ENCODE data around the gene GJA4.

DNA sequence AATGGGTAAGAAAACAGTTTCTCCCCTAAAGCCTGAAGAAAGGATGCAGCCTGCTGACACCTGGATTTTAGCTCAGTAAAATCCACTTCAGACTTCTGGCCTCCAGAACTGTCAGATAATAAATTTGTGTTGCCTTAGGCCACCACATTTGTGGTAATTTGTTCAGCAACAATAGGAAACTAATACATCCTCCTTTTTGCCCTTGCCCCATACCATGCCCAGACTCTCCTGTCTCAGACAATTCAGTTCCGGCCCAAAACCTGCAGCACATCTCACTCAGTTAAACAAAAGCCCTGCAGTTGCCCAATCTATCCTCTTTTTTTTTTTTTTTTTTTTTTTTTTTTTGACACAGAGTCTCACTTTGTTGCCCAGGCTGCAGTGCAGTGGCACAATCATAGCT, 40.9 kb downstream of the GJA4 start:
- TF ChIP-seq FOXM1 (IDR thresholded peaks at IDR 0.05; ENCODE audit: low read depth) (no peak), JUND (IDR thresholded peaks at IDR 0.05) (no peak), ELF1 (IDR thresholded peaks at IDR 0.05) (no peak), CTCF (IDR thresholded peaks at IDR 0.05) (no peak), TAF1 (IDR thresholded peaks at IDR 0.05; ENCODE audit: borderline replicate concordance, low read depth, low read length) (no peak)
